ENCODE results near the gene ZNF688. TPM values are rescaled to one million over a fixed set of nuclear protein-coding genes. Genes with fewer than 3 reads are reported as not detected.

ZNF688 gene
- total RNA-seq, 1 donor from 2014 or later, result 11.3 TPM

DNA sequence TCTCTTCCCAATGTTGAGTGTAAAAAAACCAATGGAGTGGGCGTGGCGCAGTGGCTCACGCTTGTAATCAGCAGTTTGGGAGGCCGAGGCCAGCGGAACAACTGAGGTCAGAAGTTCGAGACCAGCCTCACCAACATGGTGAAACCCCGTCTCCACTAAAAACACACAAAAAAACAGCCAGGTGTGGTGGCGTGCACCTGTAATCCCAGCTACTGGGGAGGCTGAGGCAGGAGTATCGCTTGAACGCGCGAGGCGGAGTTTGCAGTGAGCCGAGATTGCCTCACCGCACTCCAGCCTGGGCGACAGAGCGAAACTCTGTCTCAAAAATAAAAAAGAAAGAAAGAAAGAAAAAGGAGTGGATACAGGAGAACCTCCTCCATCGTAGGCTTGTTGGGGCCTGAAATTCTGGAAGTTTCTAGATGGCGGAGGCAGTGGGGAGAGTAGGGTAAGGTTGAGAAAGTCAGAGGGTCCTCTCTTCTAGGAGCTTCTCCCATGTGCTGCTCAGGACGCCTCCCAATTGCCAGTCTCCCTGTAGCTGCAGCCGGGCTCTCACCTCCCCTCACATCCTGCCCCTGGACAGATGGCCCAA lies 12.6 kb downstream of the ZNF688 start:
- TF ChIP-seq, protein P1, sequence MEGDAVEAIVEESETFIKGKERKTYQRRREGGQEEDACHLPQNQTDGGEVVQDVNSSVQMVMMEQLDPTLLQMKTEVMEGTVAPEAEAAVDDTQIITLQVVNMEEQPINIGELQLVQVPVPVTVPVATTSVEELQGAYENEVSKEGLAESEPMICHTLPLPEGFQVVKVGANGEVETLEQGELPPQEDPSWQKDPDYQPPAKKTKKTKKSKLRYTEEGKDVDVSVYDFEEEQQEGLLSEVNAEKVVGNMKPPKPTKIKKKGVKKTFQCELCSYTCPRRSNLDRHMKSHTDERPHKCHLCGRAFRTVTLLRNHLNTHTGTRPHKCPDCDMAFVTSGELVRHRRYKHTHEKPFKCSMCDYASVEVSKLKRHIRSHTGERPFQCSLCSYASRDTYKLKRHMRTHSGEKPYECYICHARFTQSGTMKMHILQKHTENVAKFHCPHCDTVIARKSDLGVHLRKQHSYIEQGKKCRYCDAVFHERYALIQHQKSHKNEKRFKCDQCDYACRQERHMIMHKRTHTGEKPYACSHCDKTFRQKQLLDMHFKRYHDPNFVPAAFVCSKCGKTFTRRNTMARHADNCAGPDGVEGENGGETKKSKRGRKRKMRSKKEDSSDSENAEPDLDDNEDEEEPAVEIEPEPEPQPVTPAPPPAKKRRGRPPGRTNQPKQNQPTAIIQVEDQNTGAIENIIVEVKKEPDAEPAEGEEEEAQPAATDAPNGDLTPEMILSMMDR (IDR thresholded peaks at IDR 0.05; ENCODE audit: unreplicated experiment), result no peak
- Mint-ChIP-seq H3K27me3 (ENCODE audit: low read depth) (no peaks in the 10 kb centered on the region), H3K9me3 (no peaks in the 10 kb centered on the region), H3K36me3 (peaks cover 10% of the 10 kb centered on the region), H3K27ac (peak overlapping the region; percentile 90), H3K4me1 (peaks cover 24% of the 10 kb centered on the region), H3K4me3 (peak overlapping the region; percentile 80)
- DNase-seq (ENCODE audit: low spot score in 2 of 2, unreplicated experiment in 2 of 2), result no peak

DNA sequence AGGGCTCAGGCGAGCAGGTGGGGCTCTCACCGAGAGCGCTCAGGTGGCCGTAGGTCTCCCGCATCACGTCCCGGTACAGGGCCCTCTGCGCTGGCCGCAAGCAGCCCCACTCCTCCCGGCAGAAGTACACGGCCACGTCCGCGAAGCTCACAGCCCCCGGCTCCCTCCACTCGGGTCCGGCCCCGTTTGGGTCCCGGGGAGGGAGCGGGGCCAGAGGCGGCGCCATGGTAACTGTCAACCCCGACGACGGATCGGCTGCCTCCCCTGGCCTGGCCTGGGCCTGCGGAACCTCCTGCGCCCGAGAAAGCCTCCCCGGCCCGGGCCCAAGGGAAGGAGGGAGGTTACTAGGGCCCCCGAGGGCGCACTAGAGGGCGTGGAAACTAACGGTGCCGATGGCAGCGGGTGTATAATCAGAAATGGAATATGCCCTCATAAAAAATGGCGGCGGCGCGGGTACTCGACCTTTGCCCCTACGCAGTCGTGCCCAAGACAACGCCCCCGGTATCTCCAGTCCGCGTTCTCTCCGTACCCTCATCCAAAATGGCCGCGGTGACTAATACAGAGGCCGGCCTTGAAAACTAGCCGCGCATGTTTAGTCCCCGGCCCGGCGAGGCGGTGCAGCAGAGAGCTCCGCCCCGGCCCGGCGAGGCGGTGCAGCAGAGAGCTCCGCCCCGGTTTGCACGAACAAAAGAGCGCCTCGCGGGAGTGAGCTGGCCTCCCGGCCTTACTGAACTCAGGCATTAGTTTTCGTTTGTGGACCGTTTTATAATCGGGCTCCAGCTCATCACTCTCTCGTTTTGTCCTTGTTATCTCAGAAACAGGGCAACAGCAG lies 13.3 kb downstream of the ZNF688 start, which contains the start of gene ZNF764:
Gene ZNF764, minus strand, starts transcription at position 418 of the 832 bp plus-strand sequence. Its CDS starts 192 bp downstream, at position 226.
- Mint-ChIP-seq H3K4me1 (peaks cover 24% of the 10 kb centered on the region), H3K9me3 (no peaks in the 10 kb centered on the region), H3K4me3 (peak within 1 kb of the TSS; percentile 80), H3K27ac (peak within 1 kb of the TSS; percentile 90), H3K36me3 (peaks cover 17% of the 10 kb centered on the region), H3K27me3 (ENCODE audit: low read depth) (no peaks in the 10 kb centered on the region)
- TF ChIP-seq, protein P1 (IDR thresholded peaks at IDR 0.05; ENCODE audit: unreplicated experiment), result no peak
- DNase-seq (ENCODE audit: low spot score in 2 of 2, unreplicated experiment in 2 of 2), result peak; percentile 75 to 86

DNA sequence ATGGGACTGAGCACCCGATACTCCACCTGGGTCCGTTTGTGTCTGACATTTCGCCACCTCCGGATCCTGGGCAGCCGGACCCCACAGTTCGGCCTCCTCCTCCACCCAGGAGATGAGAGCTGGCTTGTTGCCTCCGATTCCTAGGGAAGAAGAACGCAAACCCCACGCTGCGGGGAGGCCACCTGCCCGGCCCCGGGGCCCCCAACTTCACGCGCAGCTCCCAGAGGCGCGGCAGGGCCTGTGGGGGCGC lies 13.9 kb downstream of the ZNF688 start:
- Mint-ChIP-seq H3K4me1 (peaks cover 24% of the 10 kb centered on the region), H3K36me3 (peaks cover 21% of the 10 kb centered on the region), H3K9me3 (no peaks in the 10 kb centered on the region), H3K4me3 (peak overlapping the region; percentile 80), H3K27ac (peak overlapping the region; percentile 85), H3K27me3 (ENCODE audit: low read depth) (no peaks in the 10 kb centered on the region)
- no peak for DNase-seq (ENCODE audit: low spot score in 2 of 2, unreplicated experiment in 2 of 2)
- TF ChIP-seq, protein P1 (IDR thresholded peaks at IDR 0.05; ENCODE audit: unreplicated experiment), result no peak

- Mint-ChIP-seq H3K36me3 (peaks cover 23% of the 10 kb centered on the region), H3K27ac (peak overlapping the region; percentile 64), H3K4me1 (peaks cover 23% of the 10 kb centered on the region), H3K27me3 (ENCODE audit: low read depth) (no peaks in the 10 kb centered on the region), H3K9me3 (no peaks in the 10 kb centered on the region), H3K4me3 (peak overlapping the region; percentile 45)
- TF ChIP-seq, protein P1 (IDR thresholded peaks at IDR 0.05; ENCODE audit: unreplicated experiment), result no peak
- DNase-seq (ENCODE audit: low spot score in 2 of 2, unreplicated experiment in 2 of 2), result no peak
Measured at GRCh38 chr16:30556125-30556473, 15.4 kb downstream of the ZNF688 start.

DNA sequence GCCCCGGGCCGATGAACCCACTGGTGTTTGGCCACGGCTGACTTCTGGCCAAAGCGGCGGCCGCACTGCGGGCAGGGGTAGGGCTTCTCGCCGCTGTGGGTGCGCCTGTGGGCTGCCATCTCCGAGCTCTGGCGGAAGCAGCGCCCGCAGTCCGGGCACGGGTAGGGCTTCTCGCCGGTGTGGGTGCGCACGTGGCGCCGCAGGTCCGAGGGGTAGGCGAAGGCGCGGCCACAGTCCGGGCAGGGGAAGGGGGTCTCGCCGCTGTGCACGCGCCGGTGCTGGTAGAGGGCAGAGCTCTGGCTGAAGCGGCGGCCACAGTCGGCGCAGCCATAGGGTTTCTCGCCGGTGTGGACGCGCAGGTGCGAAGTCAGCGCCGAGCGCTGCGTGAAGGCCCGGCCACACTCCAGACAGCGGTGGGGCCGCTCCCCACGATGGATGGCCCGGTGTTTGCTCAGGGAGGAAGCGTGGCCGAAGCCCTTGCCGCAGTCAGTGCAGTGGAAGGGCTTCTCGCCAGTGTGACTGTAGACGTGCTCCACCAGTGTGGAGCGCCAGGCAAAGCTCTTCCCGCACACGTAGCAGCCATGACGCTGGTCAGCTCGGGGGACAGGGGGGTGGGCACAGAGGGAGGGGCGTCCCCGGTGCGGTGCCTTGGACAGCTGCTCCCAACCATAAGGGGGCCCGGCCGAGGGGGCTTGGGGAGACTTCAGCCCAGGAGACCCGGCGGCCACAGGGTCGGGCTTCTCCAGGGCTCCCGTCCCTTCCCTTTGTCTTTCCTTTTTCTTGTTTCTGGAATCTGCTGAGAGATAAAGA lies 16.0 kb downstream of the ZNF688 start:
- Mint-ChIP-seq H3K36me3 (peaks cover 23% of the 10 kb centered on the region), H3K27ac (peak overlapping the region; percentile 64), H3K9me3 (no peaks in the 10 kb centered on the region), H3K4me1 (peaks cover 20% of the 10 kb centered on the region), H3K27me3 (ENCODE audit: low read depth) (no peaks in the 10 kb centered on the region), H3K4me3 (peak overlapping the region; percentile 45)
- TF ChIP-seq, protein P1 (IDR thresholded peaks at IDR 0.05; ENCODE audit: unreplicated experiment), result no peak
- no peak for DNase-seq (ENCODE audit: low spot score in 2 of 2, unreplicated experiment in 2 of 2)
